Suprapubic skin (tissue), 4 donors: ENCODE data around the gene FSIP1. TPM values are rescaled to one million over a fixed set of nuclear protein-coding genes. Genes with fewer than 3 reads are reported as not detected.

ENCODE experiments used
- DNase-seq, 2 donors: peaks; one replicate each; pipeline ENCODE4 v3.0.0-alpha.2; 2019; ENCODE audit warnings: low spot score in 2 of 2
- H3K27ac ChIP-seq: fragments of 200-600 bp; sonication (generic); one replicate; pipeline ENCODE4 v1.5.1; 2019
- H3K27me3 ChIP-seq: fragments of 200-600 bp; sonication (generic); one replicate; pipeline ENCODE4 v1.5.1; 2019
- H3K36me3 ChIP-seq: fragments of 200-600 bp; sonication (generic); one replicate; pipeline ENCODE4 v1.5.1; 2019
- H3K4me1 ChIP-seq: fragments of 200-600 bp; sonication (generic); one replicate; pipeline ENCODE4 v1.5.1; 2019
- H3K4me3 ChIP-seq: fragments of 200-600 bp; sonication (generic); one replicate; pipeline ENCODE4 v1.5.1; 2019; ENCODE audit warnings: mild to moderate bottlenecking
- H3K9me3 ChIP-seq: fragments of 200-600 bp; sonication (generic); one replicate; pipeline ENCODE4 v1.5.1; 2019
- CTCF ChIP-seq, 2 donors: fragments of 200-600 bp in 1 of 2; fragments of 450-650 bp in 1 of 2; sonication (generic) in 1 of 2; IDR thresholded peaks; one replicate each; pipeline ENCODE4 v1.5.1; 2016 to 2019; ENCODE audit warnings: antibody characterized with exemption in 2 of 2, mild to moderate bottlenecking in 1 of 2, moderate library complexity in 1 of 2
- EP300 ChIP-seq: sonication (generic); formaldehyde crosslinking; IDR thresholded peaks from one replicate; pipeline ENCODE4 v1.6.1; 2017; ENCODE audit warnings: antibody characterized with exemption
- POLR2A ChIP-seq, 2 donors: fragments of 450-650 bp; IDR thresholded peaks; one replicate each; pipeline ENCODE4 v1.6.1; 2017; ENCODE audit warnings: antibody characterized with exemption in 2 of 2, mild to moderate bottlenecking in 2 of 2, moderate library complexity in 2 of 2
- POLR2AphosphoS5 ChIP-seq, 3 donors: sonication (generic); formaldehyde crosslinking; IDR thresholded peaks; one replicate each; pipeline ENCODE4 v1.6.1; 2017; ENCODE audit warnings: antibody characterized with exemption in 3 of 3
- WGBS: methylation state at CpG from one replicate; pipeline ENCODE4 v1.1.5; 2018; 5-methylcytosine and 5-hydroxymethylcytosine counted together
- total RNA-seq, 4 donors: library from RNA; depleted of rRNA; stranded (reverse); fragments of >200 nt; gene quantifications; one replicate each; pipeline ENCODE4 v1.1.0, GENCODE V29; 2016

The FSIP1 gene
- total RNA-seq, 4 donors from 2014 or later, result 0.21 to 0.24 TPM; not detected in 2

GRCh38 chr15:39627451-39628143 lies 155.0 kb downstream of the FSIP1 start:
- Histone ChIP-seq H3K4me1 (peaks cover 31% of the 10 kb centered on the region), H3K27me3 (no peaks in the 10 kb centered on the region), H3K27ac (no peak overlapping the region), H3K9me3 (no peaks in the 10 kb centered on the region), H3K4me3 (no peak overlapping the region), H3K36me3 (no peaks in the 10 kb centered on the region)
- WGBS, result 88% methylated on average over 3 of the region's 3 CpGs
- DNase-seq, result no peak
- TF ChIP-seq POLR2AphosphoS5 (IDR thresholded peaks at IDR 0.05), result no peak
- TF ChIP-seq CTCF (IDR thresholded peaks at IDR 0.05), result no peak
- no peak for TF ChIP-seq POLR2A (IDR thresholded peaks at IDR 0.05)
- no peak for TF ChIP-seq EP300

GRCh38 chr15:39625856-39626255 lies 156.8 kb downstream of the FSIP1 start:
- H3K9me3 ChIP-seq, result no peaks in the 10 kb centered on the region
- H3K27ac ChIP-seq, result no peak overlapping the region
- no peaks in the 10 kb centered on the region for H3K27me3 ChIP-seq
- peaks cover 31% of the 10 kb centered on the region for H3K4me1 ChIP-seq
- no peak for DNase-seq
- H3K4me3 ChIP-seq, result no peak overlapping the region
- TF ChIP-seq EP300 (no peak), POLR2AphosphoS5 (IDR thresholded peaks at IDR 0.05) (no peak), CTCF (IDR thresholded peaks at IDR 0.05) (no peak), POLR2A (IDR thresholded peaks at IDR 0.05) (no peak)
- H3K36me3 ChIP-seq, result no peaks in the 10 kb centered on the region

- WGBS, result 89% methylated on average over 4 of the region's 4 CpGs
- peaks cover 31% of the 10 kb centered on the region for H3K4me1 ChIP-seq
These were observed 157.2 kb downstream of the FSIP1 start for GRCh38 chr15:39625451-39625850.

GRCh38 chr15:39624806-39625205 lies 157.8 kb downstream of the FSIP1 start:
- Histone ChIP-seq H3K9me3 (no peaks in the 10 kb centered on the region), H3K27me3 (no peaks in the 10 kb centered on the region)
- 53% methylated on average over 6 of the region's 6 CpGs for WGBS

More at GRCh38 chr15:39625451-39625850, 157.2 kb downstream of the FSIP1 start:
- Histone ChIP-seq H3K4me3 (no peak overlapping the region), H3K27ac (no peak overlapping the region), H3K9me3 (no peaks in the 10 kb centered on the region), H3K27me3 (no peaks in the 10 kb centered on the region), H3K36me3 (no peaks in the 10 kb centered on the region)
- DNase-seq, result no peak
- no peak for TF ChIP-seq POLR2AphosphoS5 (IDR thresholded peaks at IDR 0.05)

GRCh38 chr15:39623529-39623931 lies 159.1 kb downstream of the FSIP1 start:
- no peak for DNase-seq
- no peak overlapping the region for H3K27ac ChIP-seq
- peaks cover 18% of the 10 kb centered on the region for H3K4me1 ChIP-seq
- TF ChIP-seq POLR2AphosphoS5 (IDR thresholded peaks at IDR 0.05), result no peak
- no peak for TF ChIP-seq POLR2A (IDR thresholded peaks at IDR 0.05)
- TF ChIP-seq CTCF (IDR thresholded peaks at IDR 0.05), result no peak
- TF ChIP-seq EP300, result no peak
- H3K36me3 ChIP-seq, result no peaks in the 10 kb centered on the region
- 83% methylated on average over 4 of the region's 4 CpGs for WGBS
- no peaks in the 10 kb centered on the region for H3K9me3 ChIP-seq
- no peak overlapping the region for H3K4me3 ChIP-seq
- H3K27me3 ChIP-seq, result no peaks in the 10 kb centered on the region

More at GRCh38 chr15:39624806-39625205, 157.8 kb downstream of the FSIP1 start:
- no peak for TF ChIP-seq POLR2A (IDR thresholded peaks at IDR 0.05)
- TF ChIP-seq CTCF (IDR thresholded peaks at IDR 0.05), result no peak
- no peak for TF ChIP-seq POLR2AphosphoS5 (IDR thresholded peaks at IDR 0.05)
- TF ChIP-seq EP300, result no peak
- DNase-seq, result no peak
- peak overlapping the region; percentile 44 for H3K27ac ChIP-seq
- H3K4me1 ChIP-seq, result peaks cover 26% of the 10 kb centered on the region
- H3K4me3 ChIP-seq, result no peak overlapping the region
- H3K36me3 ChIP-seq, result no peaks in the 10 kb centered on the region
